Adipocyte (in vitro differentiated cells): ENCODE data around the gene HS1BP3.

Experiments used
- DNase-seq: peaks from one replicate; pipeline ENCODE4 v3.0.0-alpha.2; 2015; ENCODE audit warnings: low read depth
- H3K27me3 ChIP-seq: replicated peaks from 2 replicates; pipeline ENCODE4 v1.7.0; 2013; ENCODE audit warnings: mild to moderate bottlenecking, low read length, moderate library complexity; ENCODE audit not compliant: control insufficient read depth, insufficient read depth
- H3K36me3 ChIP-seq: 2 replicates; pipeline ENCODE4 v1.7.0; 2013; ENCODE audit warnings: low read length, mild to moderate bottlenecking, moderate library complexity; ENCODE audit not compliant: control insufficient read depth, insufficient read depth, severe bottlenecking
- H3K4me1 ChIP-seq: 2 replicates; pipeline ENCODE4 v1.7.0; 2013; ENCODE audit warnings: mild to moderate bottlenecking, low read length, moderate library complexity; ENCODE audit not compliant: control insufficient read depth, insufficient read depth
- H3K4me3 ChIP-seq: 2 replicates; pipeline ENCODE4 v1.7.0; 2013; ENCODE audit warnings: mild to moderate bottlenecking, low read length, moderate library complexity
- H3K9ac ChIP-seq: 2 replicates; pipeline ENCODE4 v1.7.0; 2013; ENCODE audit warnings: mild to moderate bottlenecking, low read length, moderate library complexity
- H3K9me3 ChIP-seq: 2 replicates; pipeline ENCODE4 v1.7.0; 2013; ENCODE audit warnings: mild to moderate bottlenecking, low read length, moderate library complexity; ENCODE audit not compliant: control insufficient read depth

The HS1BP3 gene

DNA sequence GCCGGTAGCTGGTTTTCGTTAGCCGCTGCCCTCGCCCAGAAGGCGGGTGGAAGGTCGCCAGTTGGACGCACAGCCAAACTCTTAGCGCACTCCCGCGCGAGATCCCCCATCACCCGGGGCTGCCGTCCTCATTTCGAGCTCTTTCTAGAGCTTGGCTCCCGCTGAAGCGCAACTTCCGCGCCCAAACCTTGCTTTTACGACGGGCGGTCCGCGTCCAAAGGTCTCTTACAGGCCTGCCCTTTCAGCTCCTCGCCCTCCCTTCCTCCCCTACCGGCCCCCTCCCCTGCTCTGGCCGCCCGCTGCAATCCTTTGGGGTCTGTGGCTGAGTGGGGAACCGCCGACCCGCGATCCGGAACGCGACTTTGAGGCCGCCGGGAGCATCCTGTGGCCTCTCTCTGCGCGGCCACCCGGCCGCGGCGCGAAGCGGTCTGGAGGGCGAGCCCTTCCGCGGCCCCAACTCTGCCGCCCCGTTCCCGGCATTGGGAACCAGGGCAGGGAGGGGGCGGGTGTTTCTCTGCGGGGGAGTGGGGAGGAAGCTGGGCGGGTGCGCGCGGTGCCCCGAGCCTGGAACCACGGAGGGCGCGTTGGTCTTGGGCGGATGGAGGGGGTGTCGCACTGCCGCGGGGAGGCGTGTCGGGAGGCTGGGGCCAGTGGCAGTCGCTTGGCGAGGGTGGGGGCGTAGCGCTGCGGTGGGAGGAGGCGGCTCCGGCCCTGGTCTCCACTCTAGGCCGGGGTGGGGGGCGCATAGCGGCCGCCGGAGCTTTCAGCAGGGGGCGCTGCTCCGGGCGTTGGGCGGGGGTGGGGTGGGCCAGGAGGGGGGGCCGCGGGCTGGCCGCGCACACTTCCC is 15.6 kb upstream of the HS1BP3 start, which contains the start of gene GDF7:
GDF7 (plus strand) TSS at position 841 of the 847 bp plus-strand sequence. CDS start 96 bp downstream, outside the sequence.
- Histone ChIP-seq H3K4me3 (peak within 1 kb of the TSS; percentile 65), H3K9ac (no peak within 1 kb of the TSS), H3K9me3 (no peaks in the 10 kb centered on the region), H3K4me1 (no peaks in the 10 kb centered on the region), H3K27me3 (peaks cover 77% of the 10 kb centered on the region), H3K36me3 (no peaks in the 10 kb centered on the region)
- DNase-seq: peak; percentile 56

GRCh38 chr2:20666005-20666303 is 15.1 kb upstream of the HS1BP3 start:
- H3K9me3 ChIP-seq: no peaks in the 10 kb centered on the region
- no peak for DNase-seq
- H3K4me3 ChIP-seq: peak overlapping the region; percentile 54
- H3K27me3 ChIP-seq: peaks cover 71% of the 10 kb centered on the region
- no peaks in the 10 kb centered on the region for H3K36me3 ChIP-seq
- no peak overlapping the region for H3K9ac ChIP-seq
- no peaks in the 10 kb centered on the region for H3K4me1 ChIP-seq

- no peak for DNase-seq
- Histone ChIP-seq H3K27me3 (peaks cover 72% of the 10 kb centered on the region), H3K9me3 (no peaks in the 10 kb centered on the region), H3K9ac (no peak overlapping the region), H3K4me3 (peak overlapping the region; percentile 54), H3K36me3 (no peaks in the 10 kb centered on the region), H3K4me1 (no peaks in the 10 kb centered on the region)
Observed at GRCh38 chr2:20665243-20666004, 14.5 kb upstream of the HS1BP3 start.

DNA sequence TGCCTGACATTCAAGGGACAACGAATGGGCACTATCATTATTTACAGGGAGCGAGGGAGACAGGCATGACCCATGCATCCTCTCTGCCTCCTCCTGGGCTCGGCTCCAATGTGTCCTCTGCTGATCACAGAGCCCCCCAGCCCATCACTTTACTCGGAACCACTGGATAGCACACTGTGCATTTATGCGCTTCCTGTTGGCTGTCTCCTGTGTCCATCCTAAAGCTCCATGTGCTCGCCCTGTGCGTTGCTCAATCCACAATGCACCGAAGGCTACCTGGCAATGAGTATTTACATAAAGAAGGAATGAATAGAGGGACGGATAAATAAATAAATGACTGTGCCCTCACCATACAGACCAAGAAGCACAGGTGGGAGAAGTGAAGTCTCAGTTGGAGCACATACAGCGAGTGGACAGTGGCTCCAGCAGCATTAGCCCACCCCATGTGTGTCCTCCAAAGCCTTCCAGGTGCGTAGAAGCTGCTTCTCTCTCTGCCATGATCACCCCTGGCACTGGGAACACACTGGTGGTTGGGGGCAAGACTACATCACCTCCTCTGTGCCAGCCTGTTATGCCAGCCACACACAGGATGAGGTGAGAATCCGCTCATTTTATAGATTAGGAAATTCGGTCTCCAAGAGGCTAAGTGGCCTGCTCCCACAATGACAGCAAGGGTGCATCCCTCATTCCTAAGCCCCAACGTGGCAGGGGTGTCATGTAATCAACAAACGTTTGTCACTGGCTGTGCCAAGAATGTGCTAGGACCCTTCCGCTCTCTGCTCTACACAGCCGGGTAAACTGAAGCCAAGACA is 13.7 kb upstream of the HS1BP3 start:
- DNase-seq: no peak
- H3K4me1 ChIP-seq: no peaks in the 10 kb centered on the region
- no peaks in the 10 kb centered on the region for H3K9me3 ChIP-seq
- H3K9ac ChIP-seq: no peak overlapping the region
- H3K36me3 ChIP-seq: no peaks in the 10 kb centered on the region
- no peak overlapping the region for H3K4me3 ChIP-seq
- H3K27me3 ChIP-seq: peaks cover 71% of the 10 kb centered on the region

- DNase-seq: no peak
- H3K4me1 ChIP-seq: no peaks in the 10 kb centered on the region
Observed at GRCh38 chr2:20664071-20664390, 13.1 kb upstream of the HS1BP3 start.

GRCh38 chr2:20663196-20664070 is 12.5 kb upstream of the HS1BP3 start:
- H3K9me3 ChIP-seq: no peaks in the 10 kb centered on the region
- peaks cover 65% of the 10 kb centered on the region for H3K27me3 ChIP-seq
- H3K4me3 ChIP-seq: no peak overlapping the region
- H3K36me3 ChIP-seq: no peaks in the 10 kb centered on the region
- no peak for DNase-seq
- H3K4me1 ChIP-seq: no peaks in the 10 kb centered on the region
- H3K9ac ChIP-seq: no peak overlapping the region

More at GRCh38 chr2:20664071-20664390, 13.1 kb upstream of the HS1BP3 start:
- Histone ChIP-seq H3K27me3 (peaks cover 71% of the 10 kb centered on the region), H3K4me3 (no peak overlapping the region), H3K9ac (no peak overlapping the region), H3K9me3 (no peaks in the 10 kb centered on the region), H3K36me3 (no peaks in the 10 kb centered on the region)

GRCh38 chr2:20662308-20662937 is 11.5 kb upstream of the HS1BP3 start:
- H3K4me3 ChIP-seq: no peak overlapping the region
- DNase-seq: no peak
- no peaks in the 10 kb centered on the region for H3K9me3 ChIP-seq
- H3K36me3 ChIP-seq: no peaks in the 10 kb centered on the region
- no peak overlapping the region for H3K9ac ChIP-seq
- H3K4me1 ChIP-seq: no peaks in the 10 kb centered on the region
- H3K27me3 ChIP-seq: peaks cover 60% of the 10 kb centered on the region

DNA sequence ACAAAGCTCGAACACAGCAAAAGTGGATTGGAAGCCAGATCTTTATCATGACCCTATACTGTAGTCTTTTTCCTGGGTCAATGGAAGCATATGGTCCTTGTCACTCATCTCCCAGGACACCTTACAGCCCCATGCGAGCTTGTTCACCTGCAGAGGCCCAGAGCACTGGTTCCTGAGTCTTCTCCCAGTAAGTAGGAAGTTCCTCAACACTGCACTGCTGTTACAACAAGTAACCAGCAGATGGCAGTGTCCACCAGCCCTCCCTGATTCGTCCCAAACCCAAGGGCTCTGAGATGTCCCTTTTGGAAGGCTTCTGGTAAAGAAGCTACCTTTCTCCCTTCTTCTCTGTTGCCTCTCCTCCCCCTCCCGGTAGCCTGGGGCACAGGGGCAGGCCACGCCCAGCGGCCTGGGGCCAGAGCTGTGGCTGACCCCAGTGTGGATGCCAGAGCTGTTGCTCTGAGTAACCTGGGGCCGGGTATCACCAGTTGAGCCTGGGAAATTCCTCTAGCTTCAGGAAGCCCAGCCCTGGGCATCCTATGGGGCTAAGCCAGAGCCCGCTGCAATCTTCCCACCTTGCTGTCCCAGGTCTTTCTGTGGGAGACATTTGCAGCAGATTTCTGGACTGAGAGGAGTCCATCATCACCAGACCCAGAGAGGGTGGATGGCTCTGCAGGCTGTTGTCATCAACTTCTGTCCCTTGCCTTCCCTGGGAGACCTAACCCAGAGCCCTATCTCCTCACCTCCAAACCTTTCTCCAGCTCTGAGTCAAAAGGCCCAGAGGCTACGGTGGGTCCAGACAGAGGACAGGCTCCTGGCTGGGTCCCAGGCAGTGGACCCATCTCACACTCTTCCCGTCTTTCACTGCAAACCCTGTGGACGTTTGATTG is 10.8 kb upstream of the HS1BP3 start:
- H3K9me3 ChIP-seq: no peaks in the 10 kb centered on the region
- peaks cover 64% of the 10 kb centered on the region for H3K27me3 ChIP-seq
- no peaks in the 10 kb centered on the region for H3K4me1 ChIP-seq
- H3K9ac ChIP-seq: no peak overlapping the region
- no peaks in the 10 kb centered on the region for H3K36me3 ChIP-seq
- DNase-seq: peak; percentile 86
- H3K4me3 ChIP-seq: no peak overlapping the region

DNA sequence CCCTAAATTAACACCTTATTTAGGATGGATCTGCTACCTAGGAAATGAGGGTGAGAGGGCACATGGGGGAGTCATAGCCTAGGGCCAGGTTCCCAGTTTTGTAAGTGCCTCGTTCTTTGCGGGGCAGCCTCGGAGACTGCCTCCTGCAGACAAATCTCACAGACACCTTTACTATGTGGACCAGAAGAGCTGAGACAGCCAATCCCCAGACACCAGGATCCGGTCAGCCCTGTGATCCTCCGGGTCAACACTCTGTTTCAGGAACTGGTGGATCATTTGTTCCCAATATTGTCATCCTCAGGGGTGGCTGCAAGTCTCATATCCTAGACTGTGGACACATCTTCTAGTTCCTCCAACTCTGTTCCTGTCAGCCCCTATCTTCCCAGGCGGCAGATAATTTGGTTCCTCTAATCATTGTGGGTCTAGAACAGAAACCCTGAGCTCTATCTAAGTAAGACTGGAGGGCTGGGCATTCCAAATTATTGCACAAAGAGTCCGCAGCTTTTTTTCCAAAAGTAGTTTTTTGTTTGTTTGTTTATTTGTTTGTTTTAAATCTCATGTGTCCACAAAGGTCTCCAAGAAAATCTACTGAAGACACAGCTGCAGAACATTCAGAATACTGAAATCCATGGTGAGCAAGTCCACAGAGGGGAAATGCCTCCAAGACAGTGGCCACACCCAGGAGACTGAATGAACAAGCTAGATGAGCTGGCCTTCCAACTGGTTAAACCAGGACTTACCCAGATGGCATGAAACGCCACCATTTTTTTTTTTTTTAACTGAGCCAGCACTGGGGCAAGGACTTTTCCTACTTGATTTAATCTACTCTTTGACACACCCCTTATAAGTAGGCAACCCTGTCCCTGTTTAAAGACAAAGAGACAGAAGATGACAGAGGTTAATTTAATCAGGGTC is 9.9 kb upstream of the HS1BP3 start:
- no peak for DNase-seq
- Histone ChIP-seq H3K9me3 (no peaks in the 10 kb centered on the region), H3K9ac (no peak overlapping the region), H3K4me1 (no peaks in the 10 kb centered on the region), H3K4me3 (no peak overlapping the region), H3K27me3 (peaks cover 60% of the 10 kb centered on the region), H3K36me3 (no peaks in the 10 kb centered on the region)
